ENCODE data around the gene RGS17. TPM values are rescaled to one million over a fixed set of nuclear protein-coding genes. Genes with fewer than 3 reads are reported as not detected.

Gene RGS17
- total RNA-seq, 1 experiment from 2014 or later, result 3.2 TPM

DNA sequence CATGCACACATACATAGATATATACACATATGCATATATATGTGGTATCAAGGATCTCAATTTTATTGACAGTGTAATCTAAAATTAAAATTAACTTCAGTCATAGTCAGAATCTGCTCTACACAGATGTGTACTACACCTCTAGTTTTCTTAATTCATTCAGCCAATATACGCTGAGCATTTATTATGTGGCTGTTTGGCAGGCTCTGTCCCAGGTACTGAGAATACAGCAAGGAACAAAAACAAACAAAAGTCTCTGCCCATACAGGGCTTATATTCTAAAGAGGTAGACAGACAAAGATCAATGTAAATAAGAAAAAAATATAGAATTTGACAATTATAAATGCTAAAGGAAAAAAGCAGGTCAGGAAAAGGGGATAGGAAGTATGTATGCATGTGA lies 7.8 kb upstream of the RGS17 start:
- Histone ChIP-seq H3K14ac (ENCODE audit: insufficient read depth, low read length) (no peak overlapping the region), H3K27me3 (ENCODE audit: insufficient read depth, low read length) (no peaks in the 10 kb centered on the region), H2BK15ac (ENCODE audit: low read depth, low read length) (no peak overlapping the region), H2BK20ac (ENCODE audit: low read depth, low read length, poor library complexity, severe bottlenecking) (no peak overlapping the region), H3K56ac (ENCODE audit: insufficient read length, low read depth, low read length) (no peak overlapping the region), H2BK120ac (ENCODE audit: low read depth, low read length, poor library complexity, severe bottlenecking) (no peak overlapping the region), H4K20me1 (ENCODE audit: control insufficient read depth, insufficient read depth, insufficient read length) (no peaks in the 10 kb centered on the region), H3K4ac (ENCODE audit: low read depth, low read length) (no peak overlapping the region), H4K91ac (ENCODE audit: insufficient read length, low read depth, low read length) (no peak overlapping the region), H4K8ac (replicated peaks; ENCODE audit: insufficient read length, low read depth, low read length) (no peak overlapping the region), H2BK5ac (ENCODE audit: insufficient read length, low read length) (no peak overlapping the region), H3K27ac (ENCODE audit: insufficient read length, low read depth, low read length) (no peak overlapping the region), H3K79me1 (ENCODE audit: insufficient read depth, low read depth, low read length, poor library complexity, severe bottlenecking) (no peaks in the 10 kb centered on the region), H3K23ac (ENCODE audit: insufficient read length, low read depth, low read length) (no peak overlapping the region), H3K18ac (ENCODE audit: insufficient read length, low read depth, low read length) (no peak overlapping the region), H3K79me2 (ENCODE audit: insufficient read depth, low read length) (no peaks in the 10 kb centered on the region), H2BK12ac (ENCODE audit: insufficient read length, low read depth, low read length) (no peak overlapping the region), H4K5ac (ENCODE audit: insufficient read length, low read depth, low read length) (no peak overlapping the region), H2AK5ac (ENCODE audit: insufficient read length, low read length) (no peak overlapping the region), H3K9me3 (ENCODE audit: control insufficient read depth, low read depth, low read length) (no peaks in the 10 kb centered on the region), H2AFZ (ENCODE audit: low read length) (no peak overlapping the region), H3K4me2 (ENCODE audit: insufficient read depth, insufficient read length, low read length) (no peak overlapping the region), H3T11ph (ENCODE audit: low read length) (no peak overlapping the region), H3K9ac (ENCODE audit: extremely low read depth, insufficient read length, low read length) (no peak overlapping the region), H3K23me2 (ENCODE audit: insufficient read length, low read depth, low read length, poor library complexity, severe bottlenecking) (no peaks in the 10 kb centered on the region), H3K4me1 (ENCODE audit: insufficient read depth, low read length) (no peaks in the 10 kb centered on the region; the same call in 1 of the 2 replicates)
- Mint-ChIP-seq H3K4me3 (no peak overlapping the region), H3K36me3 (ENCODE audit: insufficient read depth in 1 of 3, low read depth in 3 of 3) (no peaks in the 10 kb centered on the region), H3K27me3 (ENCODE audit: low read depth) (no peaks in the 10 kb centered on the region; the same call in 1 of the 2 replicates), H3K9me3 (no peaks in the 10 kb centered on the region; a peak in 1 of 5 replicates), H3K4me1 (no peaks in the 10 kb centered on the region; a peak in 1 of 4 replicates), H3K27ac (no peak overlapping the region)
- no peak for DNase-seq
- WGBS (ENCODE audit: extremely low coverage, insufficient read length, low lambda C conversion rate), result no CpG with 5 or more reads among the region's 1 CpG
- TF ChIP-seq CTCF (conservative IDR thresholded peaks at IDR 0.05), result no peak
